Activated effector memory CD4-positive, alpha-beta T cell treated with Interleukin-2 at 50 U/mL for 16 hours (primary cell): ENCODE data around the gene GOLGB1.
A peak's percentile ranks its signal among the peaks of the same experiment; 100 is the strongest.
"Not testable (repeated sequence)": the region's sequence is repeated elsewhere in the genome, so short reads cannot be mapped to it uniquely, and the experiment has no call there.

Experiments
- DNase-seq: peaks from one replicate; pipeline ENCODE4 v3.0.0-alpha.2; 2020

GOLGB1 gene, protein sequence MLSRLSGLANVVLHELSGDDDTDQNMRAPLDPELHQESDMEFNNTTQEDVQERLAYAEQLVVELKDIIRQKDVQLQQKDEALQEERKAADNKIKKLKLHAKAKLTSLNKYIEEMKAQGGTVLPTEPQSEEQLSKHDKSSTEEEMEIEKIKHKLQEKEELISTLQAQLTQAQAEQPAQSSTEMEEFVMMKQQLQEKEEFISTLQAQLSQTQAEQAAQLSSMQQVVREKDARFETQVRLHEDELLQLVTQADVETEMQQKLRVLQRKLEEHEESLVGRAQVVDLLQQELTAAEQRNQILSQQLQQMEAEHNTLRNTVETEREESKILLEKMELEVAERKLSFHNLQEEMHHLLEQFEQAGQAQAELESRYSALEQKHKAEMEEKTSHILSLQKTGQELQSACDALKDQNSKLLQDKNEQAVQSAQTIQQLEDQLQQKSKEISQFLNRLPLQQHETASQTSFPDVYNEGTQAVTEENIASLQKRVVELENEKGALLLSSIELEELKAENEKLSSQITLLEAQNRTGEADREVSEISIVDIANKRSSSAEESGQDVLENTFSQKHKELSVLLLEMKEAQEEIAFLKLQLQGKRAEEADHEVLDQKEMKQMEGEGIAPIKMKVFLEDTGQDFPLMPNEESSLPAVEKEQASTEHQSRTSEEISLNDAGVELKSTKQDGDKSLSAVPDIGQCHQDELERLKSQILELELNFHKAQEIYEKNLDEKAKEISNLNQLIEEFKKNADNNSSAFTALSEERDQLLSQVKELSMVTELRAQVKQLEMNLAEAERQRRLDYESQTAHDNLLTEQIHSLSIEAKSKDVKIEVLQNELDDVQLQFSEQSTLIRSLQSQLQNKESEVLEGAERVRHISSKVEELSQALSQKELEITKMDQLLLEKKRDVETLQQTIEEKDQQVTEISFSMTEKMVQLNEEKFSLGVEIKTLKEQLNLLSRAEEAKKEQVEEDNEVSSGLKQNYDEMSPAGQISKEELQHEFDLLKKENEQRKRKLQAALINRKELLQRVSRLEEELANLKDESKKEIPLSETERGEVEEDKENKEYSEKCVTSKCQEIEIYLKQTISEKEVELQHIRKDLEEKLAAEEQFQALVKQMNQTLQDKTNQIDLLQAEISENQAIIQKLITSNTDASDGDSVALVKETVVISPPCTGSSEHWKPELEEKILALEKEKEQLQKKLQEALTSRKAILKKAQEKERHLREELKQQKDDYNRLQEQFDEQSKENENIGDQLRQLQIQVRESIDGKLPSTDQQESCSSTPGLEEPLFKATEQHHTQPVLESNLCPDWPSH (N-terminal part only)

GRCh38 chr3:121749276-121750086 lies at the start of gene GOLGB1:
Gene GOLGB1, minus strand, starts transcription at chr3:121749741. Its CDS starts 18,770 bp downstream, at chr3:121730971.
- DNase-seq: peak; percentile 87

GRCh38 chr3:121796970-121797369 lies 47.4 kb upstream of the GOLGB1 start:
- no peak for DNase-seq

GRCh38 chr3:121794264-121794983 lies 44.9 kb upstream of the GOLGB1 start:
- DNase-seq: no peak

GRCh38 chr3:121793078-121793477 lies 43.5 kb upstream of the GOLGB1 start:
- no peak for DNase-seq

DNA sequence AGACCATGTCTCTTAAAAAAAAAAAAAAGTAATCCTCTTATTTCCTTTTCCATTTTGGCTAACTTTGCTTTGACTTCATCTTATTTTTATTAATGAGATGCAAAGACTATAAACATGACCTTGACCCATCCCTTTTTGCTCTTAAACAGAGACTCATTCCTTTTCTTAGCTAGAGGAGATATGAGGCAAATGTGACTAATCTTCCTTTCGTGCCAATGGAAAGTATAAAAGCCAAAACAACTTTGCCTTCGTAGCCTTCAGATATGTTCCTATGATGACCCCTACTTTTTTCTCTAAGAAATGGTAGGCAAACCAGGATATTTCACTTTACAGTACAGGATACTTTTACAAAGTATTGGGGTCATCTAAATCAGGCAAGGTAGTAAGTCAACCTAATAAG lies 36.9 kb upstream of the GOLGB1 start:
- no peak for DNase-seq

DNA sequence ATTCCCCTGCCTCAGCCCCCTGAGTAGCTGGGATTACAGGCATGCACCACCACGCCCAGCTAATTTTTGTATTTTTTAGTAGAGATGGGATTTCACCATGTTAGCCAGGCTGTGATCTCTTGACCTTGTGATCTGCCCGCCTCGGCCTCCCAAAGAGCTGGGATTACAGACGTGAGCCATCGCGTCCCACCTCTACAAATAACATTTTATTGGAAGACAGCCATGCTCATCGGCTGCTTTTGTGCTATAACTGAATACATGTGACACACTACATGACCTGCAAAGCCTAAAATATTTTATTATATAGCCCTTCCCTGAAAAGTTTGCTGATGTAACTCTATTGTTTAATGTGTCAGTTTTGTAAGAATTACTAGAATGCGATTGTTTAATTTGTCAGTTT lies 33.2 kb upstream of the GOLGB1 start:
- not testable (repeated sequence) for DNase-seq

DNA sequence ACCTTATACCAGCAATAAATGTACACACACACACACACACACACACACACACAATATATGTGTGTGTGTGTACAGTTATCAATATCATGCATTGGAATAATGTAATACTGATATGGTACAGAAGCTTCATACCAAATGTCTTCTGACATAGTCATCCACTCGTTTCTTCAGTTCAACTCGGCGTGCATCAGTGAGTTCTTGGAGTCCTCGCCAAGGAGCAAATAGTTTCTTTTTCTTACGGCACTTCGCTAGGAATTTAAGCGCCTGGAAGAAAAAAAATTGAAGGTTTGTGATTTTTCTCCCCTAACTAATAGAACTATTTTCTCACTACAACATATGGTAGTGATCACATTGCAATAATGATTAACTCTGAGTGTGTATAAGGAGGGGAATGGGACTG lies 32.1 kb upstream of the GOLGB1 start:
- DNase-seq: no peak

GRCh38 chr3:121775095-121775494 lies 25.6 kb upstream of the GOLGB1 start:
- not testable (repeated sequence) for DNase-seq

- DNase-seq: no peak
Measured at GRCh38 chr3:121769246-121769645, 19.7 kb upstream of the GOLGB1 start.

- no peak for DNase-seq
Measured at GRCh38 chr3:121768452-121768851, 18.9 kb upstream of the GOLGB1 start.

GRCh38 chr3:121759541-121760202 lies 10.1 kb upstream of the GOLGB1 start:
- no peak for DNase-seq

- DNase-seq: no peak
Measured at GRCh38 chr3:121758727-121759450, 9.3 kb upstream of the GOLGB1 start.

GRCh38 chr3:121757812-121758545 lies 8.4 kb upstream of the GOLGB1 start:
- DNase-seq: no peak

DNA sequence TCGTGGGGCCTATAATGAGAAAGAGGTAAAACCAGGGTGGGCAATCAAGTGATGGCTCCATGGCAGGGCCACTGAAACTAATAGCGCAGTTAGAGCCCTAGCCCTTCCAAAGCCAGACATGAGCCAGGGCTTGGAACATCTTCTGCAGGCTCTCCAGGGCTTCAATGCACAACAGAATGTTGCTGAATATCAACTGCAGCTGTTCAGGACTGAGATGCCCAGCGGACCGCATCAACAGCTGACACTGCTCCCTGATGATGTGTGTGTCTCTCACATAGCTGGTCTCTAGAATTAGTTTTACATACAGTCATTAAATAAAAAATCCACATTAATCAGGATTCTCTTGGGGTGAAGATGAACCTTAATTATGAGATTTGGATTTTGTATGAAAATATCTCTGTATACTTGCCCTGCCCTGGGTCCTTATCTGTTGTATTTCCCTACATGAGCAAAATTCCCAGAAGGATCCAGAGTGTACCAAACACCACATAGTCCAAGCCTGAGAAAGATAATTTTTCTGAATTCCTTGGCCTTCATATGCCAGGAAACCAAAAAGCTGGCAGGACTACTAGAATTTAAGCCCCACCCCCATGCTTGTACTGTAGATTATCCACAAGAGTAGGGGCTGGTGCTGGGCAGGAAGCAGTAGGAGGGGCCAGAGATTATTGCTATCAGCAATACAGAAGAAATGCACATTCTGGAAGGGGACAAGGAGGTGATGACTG lies 7.7 kb upstream of the GOLGB1 start:
- DNase-seq: no peak

- no peak for DNase-seq
Measured at GRCh38 chr3:121752772-121753171, 3.2 kb upstream of the GOLGB1 start.

GRCh38 chr3:121752261-121752660 lies 2.7 kb upstream of the GOLGB1 start:
- DNase-seq: no peak

DNA sequence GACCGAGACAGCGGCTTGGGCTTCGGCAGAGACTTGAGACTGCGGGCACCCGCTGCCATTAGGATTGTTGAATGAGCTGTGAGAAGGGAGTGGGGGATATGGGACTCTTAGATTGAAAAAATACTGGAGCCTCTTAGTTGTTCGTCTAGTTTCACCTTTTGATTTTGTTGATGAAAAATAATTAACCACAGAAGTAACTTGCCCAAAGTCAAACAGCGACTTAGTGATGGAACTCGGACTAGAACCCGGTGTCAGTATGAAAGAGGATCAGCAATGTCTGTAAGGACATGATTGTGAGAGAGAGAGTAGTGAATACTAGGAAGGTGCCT lies 510 bp upstream of the GOLGB1 start:
- no peak for DNase-seq

DNA sequence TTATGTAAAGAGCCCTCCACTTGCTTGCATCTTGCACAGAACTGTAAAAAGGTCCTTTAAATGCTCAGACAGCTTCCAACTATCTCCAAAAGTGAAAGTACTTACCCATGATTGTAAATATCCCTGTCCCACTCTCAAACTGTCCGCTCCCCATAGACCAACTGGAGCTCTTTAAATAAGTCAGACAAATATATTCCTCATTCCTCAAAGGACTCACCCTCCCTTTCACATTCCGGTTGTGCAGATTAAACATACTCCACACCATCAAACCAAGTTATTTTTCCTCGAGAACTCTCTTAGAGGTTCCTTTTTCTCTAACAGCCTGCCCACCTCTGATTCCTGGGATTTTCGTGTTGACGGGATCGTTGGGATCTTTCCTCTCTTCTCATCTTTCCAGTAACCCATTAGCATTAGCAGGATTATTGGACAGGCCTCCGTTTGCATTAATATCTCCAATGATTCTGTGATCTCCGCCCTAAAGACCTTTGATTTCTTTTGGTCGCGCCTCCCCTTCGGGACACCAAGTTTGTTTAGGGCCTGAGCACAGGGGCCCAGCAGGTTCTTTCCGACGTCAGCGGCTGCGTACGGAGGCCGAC lies 763 bp downstream of the GOLGB1 start:
- no peak for DNase-seq
